Middle frontal gyrus (tissue), 1 donor: Measurements from ENCODE around the gene ANKRD11.

Experiments used
- DNase-seq: peaks from one replicate; pipeline ENCODE4 v3.0.0-alpha.2; 2015; ENCODE audit warnings: low spot score; ENCODE audit errors: extremely low spot score

Gene ANKRD11

DNA sequence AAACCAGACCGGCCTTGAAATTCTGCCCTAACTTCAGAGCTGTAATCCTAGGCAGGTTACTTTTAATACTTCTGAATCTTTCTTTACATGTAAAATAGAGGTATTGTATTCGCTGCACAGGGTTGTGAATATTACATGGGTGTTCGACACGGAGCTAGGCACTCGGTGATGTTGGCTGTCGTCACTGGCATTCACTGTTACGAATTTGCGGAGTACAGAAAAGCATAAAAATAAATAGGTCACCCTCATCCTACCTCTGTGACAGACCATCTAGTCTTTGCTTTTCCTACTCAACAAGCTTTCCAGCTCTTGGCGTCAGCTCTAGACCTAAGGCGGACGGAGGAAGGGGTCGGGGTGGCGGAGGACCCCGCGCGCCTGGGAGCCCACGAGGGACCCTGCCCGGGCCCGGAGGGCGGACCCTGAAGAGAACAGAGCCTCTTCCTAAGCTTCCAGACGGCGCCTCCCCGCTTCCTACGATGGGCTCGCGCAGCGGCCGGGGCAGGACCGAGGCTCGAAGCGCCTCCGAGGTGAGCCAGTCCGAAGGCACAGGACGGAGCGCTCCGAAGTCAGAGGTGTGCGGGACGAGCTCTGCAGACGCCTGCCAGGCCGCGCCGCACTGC is 17.0 kb upstream of the ANKRD11 start:
- DNase-seq = no peak

DNA sequence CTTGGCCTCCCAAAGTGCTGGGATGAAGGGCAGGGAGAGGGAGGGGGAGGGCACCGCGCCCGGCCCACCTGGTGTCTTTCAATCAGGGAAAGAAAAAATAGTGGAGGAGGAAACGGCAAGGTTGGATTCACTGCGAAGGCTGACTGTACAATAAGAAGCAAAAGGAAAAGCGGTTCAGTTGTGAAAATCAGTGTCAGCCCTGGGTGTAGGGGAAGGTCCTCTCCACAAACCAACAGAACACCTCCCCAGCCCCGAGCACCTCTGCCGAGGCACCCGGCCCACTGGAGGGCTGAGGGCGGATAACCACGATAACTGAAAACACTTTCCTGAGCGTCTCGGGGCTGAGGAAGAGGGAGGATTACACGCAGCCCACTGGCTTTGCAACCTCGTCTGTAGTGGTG is 16.4 kb upstream of the ANKRD11 start:
- no peak for DNase-seq

DNA sequence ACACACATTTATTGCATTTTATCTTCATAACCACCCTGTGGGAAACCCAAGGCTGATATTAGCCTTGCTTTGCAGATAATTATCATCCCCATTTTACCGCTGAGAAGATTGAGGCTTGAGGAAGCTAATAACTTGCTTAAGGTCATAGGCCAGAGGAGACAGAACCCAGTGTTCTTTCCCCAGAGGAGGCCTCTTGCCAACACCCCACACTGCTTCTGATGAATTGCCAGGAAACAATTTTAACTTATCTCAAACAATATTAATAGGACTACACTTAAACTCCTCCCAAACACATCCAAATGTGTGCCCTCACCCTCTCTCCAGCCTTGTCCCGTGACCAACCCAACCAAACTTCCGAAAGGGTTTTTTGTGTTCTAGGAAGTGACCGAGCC is 15.7 kb upstream of the ANKRD11 start:
- DNase-seq = no peak

- no peak for DNase-seq
Measured at GRCh38 chr16:89505204-89506112, 15.1 kb upstream of the ANKRD11 start.

DNA sequence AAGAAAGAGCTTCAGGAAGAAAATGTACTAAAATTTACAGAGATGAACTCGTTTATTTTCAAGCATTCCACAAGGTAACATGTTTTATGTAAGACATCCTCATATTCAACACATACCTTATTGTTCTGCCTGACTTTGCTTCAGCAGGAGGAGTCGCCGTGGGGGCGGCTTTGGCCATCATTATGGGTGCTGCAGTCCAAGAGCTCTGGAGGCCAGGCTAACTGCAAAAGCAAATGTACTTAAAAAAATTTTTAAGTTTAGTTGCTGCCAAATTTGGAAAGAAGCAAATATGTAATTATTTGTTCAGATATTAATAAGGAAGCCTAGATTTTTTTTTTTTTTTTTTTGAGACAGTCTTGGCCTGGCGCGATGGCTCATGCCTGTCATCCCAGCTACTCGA is 13.7 kb upstream of the ANKRD11 start:
- no peak for DNase-seq

GRCh38 chr16:89502081-89502843 is 11.9 kb upstream of the ANKRD11 start:
- DNase-seq = no peak

DNA sequence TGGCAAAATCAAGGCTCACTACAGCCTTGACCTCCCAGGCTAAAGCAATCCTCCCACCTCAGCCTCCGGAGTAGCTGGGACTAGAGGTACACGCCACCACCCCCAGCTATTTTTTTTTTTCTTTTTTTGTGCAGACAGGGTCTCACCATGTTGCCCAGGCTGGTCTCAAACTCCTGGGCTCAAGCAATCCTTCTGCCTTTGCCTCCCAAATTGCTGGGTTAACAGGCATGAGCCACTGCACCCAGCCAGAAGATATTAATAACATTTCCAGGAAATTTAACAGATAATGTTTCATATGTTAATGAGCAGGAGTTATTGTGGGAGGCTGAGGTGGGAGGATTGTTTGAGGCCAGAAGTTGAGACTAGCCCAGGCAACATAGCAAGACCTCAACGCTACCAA is 9.4 kb upstream of the ANKRD11 start:
- DNase-seq = no peak

GRCh38 chr16:89498839-89499238 is 8.5 kb upstream of the ANKRD11 start:
- DNase-seq = no peak

DNA sequence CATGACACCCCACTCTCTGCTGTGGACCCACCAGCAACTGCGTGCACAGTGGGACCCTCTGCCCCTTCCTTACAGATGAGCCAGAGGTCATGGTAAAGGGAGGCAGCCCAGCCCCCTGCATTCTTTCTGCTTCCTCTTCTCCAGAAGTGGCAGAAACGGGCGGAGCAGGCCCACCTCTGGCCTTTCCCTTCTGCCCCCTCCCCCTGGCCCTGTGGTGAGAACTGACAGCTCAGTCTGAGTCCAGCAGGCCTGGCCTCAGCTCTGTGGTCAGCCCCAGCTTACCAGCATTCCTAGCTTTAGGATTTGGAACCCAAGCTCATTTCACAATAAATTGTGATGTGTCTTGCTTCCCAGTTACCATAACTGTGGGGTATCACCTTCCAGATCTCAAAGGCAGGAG is 4.8 kb upstream of the ANKRD11 start:
- no peak for DNase-seq

DNA sequence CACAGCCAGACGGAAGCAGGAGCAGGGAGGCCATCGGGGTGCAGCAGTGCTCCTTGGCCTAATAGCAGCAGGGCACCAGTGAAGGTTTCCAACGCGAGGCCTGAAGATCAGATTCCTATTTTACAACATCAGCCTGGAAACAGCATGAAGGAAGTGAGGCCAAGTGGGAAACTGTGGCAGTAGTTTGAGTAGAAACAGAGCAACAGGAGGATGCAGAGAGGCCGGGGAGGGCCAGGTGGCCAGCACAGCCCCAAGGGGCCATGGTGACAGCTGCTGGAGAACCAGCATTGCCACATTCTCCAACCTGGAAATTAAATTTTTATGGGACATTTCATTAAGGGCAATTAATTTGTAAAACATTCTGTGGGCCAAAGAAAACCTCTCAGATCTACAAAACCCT is 3.4 kb upstream of the ANKRD11 start:
- no peak for DNase-seq

- no peak for DNase-seq
Measured at GRCh38 chr16:89491974-89492687, 1.8 kb upstream of the ANKRD11 start.

GRCh38 chr16:89491238-89491869 is 993 bp upstream of the ANKRD11 start:
- DNase-seq = no peak

GRCh38 chr16:89489898-89490438 is 393 bp downstream of the ANKRD11 start:
- no peak for DNase-seq

- no peak for DNase-seq
Measured at GRCh38 chr16:89489040-89489897, 1.1 kb downstream of the ANKRD11 start.

DNA sequence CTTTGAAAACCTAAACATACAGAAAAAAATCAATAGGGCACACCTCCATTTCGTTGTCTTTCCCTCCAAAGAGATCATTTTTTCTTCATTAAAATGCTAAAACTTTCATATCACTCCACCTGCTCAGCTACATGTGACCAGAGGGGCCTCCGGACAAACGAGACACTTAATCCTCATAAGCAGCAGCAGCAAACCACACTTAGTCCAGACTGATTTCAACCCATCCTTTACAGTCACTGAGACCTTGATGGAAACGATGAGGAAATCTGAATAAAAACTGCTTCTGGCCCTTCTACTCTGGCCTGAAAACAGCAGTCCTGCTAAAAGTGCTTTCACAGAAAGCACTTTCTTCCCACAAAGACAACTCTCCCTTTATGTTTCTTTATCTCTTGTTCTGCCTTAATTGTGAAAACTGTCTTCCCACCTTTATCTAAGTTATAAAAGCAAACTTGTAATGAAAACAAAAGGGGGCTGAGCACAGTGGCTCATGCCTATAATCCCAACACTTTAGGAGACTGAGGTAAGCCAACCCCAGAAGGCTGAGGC is 4.6 kb downstream of the ANKRD11 start:
- DNase-seq = no peak

DNA sequence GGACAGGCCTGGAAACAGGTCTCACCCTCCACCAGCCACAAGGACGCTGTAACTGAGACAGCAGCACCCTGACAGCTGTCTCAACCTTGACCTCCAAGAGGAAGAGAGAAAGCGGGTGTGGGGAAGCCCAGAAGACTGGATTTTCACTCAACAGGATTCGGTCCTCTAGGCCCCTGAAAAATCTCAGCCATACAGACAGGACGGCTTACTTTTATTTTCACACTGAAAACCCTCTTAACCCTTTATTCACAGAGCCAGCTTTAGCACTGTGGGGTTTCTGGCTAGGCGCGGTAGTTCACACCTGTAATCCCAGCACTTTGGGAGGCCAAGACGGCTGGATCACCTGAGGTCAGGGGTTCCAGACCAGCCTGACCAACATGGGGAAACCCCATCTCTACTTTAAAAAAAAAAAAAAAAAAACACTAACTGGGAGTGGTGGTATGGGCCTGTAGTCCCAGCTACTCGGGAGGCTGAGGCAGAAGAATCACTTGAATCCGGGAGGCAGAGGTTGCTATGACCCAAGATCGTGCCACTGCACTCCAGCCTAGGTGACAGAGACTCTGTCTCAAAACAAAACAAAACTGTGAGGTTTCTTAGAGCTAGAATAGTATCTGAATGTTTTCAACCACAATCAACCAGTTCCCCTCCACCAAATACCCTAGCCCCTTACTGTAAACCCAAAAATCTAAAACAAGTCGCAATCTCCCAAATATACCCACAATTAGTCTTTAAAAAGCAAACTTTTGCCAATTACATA is 5.3 kb downstream of the ANKRD11 start:
- no peak for DNase-seq

GRCh38 chr16:89484041-89484501 is 6.3 kb downstream of the ANKRD11 start:
- DNase-seq = no peak

GRCh38 chr16:89482817-89483205 is 7.5 kb downstream of the ANKRD11 start:
- no peak for DNase-seq
